Measurements from ENCODE around the gene RPS27A. TPM values are rescaled to one million over a fixed set of nuclear protein-coding genes. Genes with fewer than 3 reads are reported as not detected.

Gene RPS27A
- total and polyA plus RNA-seq, 9 of the 15 experiments (the other 6 are each of a cell fraction or from before 2014, with no cell fraction given): 1,383 to 3,282 (median 2,242) TPM

- no peak for FAIRE-seq
- Histone ChIP-seq H2AFZ (ENCODE audit: low read depth, low read length) (peak overlapping the region; percentile 100), H3K4me2 (ENCODE audit: insufficient read depth, low read length) (peak overlapping the region; percentile 96), H3K9me1 (ENCODE audit: control insufficient read depth, insufficient read depth, low read length) (no peaks in the 10 kb centered on the region), H3K36me3 (ENCODE audit: control insufficient read depth, insufficient read depth, low read length) (peaks cover 47% of the 10 kb centered on the region), H3K27me3 (ENCODE audit: control insufficient read depth in 2 of 2, insufficient read depth in 2 of 2, low read length in 2 of 2) (no peaks in the 10 kb centered on the region), H3K27ac (ENCODE audit: extremely low read depth, low read depth, low read length) (peak overlapping the region; percentile 99), H3K4me1 (replicated peaks in 1 of 2; ENCODE audit: control insufficient read depth in 2 of 2, insufficient read depth in 2 of 2, low read length in 2 of 2) (peaks cover 14 to 32% of the 10 kb centered on the region in 2 experiments), H4K20me1 (replicated peaks; ENCODE audit: control insufficient read depth, insufficient read depth, low read length) (no peaks in the 10 kb centered on the region; the same call in 1 of the 2 replicates), H3K4me3 (peak overlapping the region; percentile 79), H3K79me2 (ENCODE audit: control insufficient read depth, insufficient read depth, low read length) (peaks cover 67% of the 10 kb centered on the region), H3K9me3 (replicated peaks; ENCODE audit: control insufficient read depth, insufficient read depth, low read depth, low read length) (no peaks in the 10 kb centered on the region), H3K9ac (ENCODE audit: insufficient read depth in 1 of 2, low read depth in 2 of 2, low read length in 2 of 2) (peak overlapping the region; percentile 99 to 100)
- ATAC-seq: peak; percentile 36
- in situ Hi-C loops (cut with MboI) (no loop called here), intact Hi-C loops (cut with micrococcal nuclease) (loop anchor here (2.0 to 5.0 kb wide), 3 partner anchors 181 to 384 kb away; partner anchors contain the start of genes CCDC88A, PPP4R3B and RTN4)
- TSS peak; percentile 59 for BruUV-seq (replicated peaks)
- peak; percentile 37 to 50 (median 46) for DNase-seq (ENCODE audit: extremely low read depth in 1 of 4, low spot score in 3 of 4)
- POLR2A ChIA-PET: interaction anchor here (0.9 to 1.4 kb wide), 13 partner anchors 9 to 287 kb away, joined by 3 to 12 read pairs (median 4); partner anchors contain the start of genes CFAP36 and RTN4
- 1% methylated on average over 33 of the region's 33 CpGs for WGBS (ENCODE audit: insufficient coverage, low coverage, missing lambda C conversion rate)
- CTCF ChIA-PET (ENCODE audit: low intra/inter-chr PET ratio): interaction anchor here (0.6 kb wide), 1 partner anchor 710 kb away, joined by 3 read pairs; no protein-coding TSS in a partner anchor
- TF ChIP-seq SMARCA5 (IDR thresholded peaks at IDR 0.05) (no peak), ZNF407 (IDR thresholded peaks at IDR 0.05; ENCODE audit: low read depth) (no peak), NR2F6 (CRISPR knock-in tag; IDR thresholded peaks at IDR 0.05) (no peak), ZNF12 (CRISPR knock-in tag; IDR thresholded peaks at IDR 0.05) (peak; percentile 74; the same call in 1 of the 2 replicates)
Observed at GRCh38 chr2:55232863-55233657, 572 bp downstream of the RPS27A start.
